ENCODE results near the gene PRSS33. TPM values are rescaled to one million over a fixed set of nuclear protein-coding genes. Genes with fewer than 3 reads are reported as not detected.
A peak's percentile ranks its signal among the peaks of the same experiment; 100 is the strongest.

PRSS33 gene
- total RNA-seq, 1 experiment from 2014 or later = not detected

DNA sequence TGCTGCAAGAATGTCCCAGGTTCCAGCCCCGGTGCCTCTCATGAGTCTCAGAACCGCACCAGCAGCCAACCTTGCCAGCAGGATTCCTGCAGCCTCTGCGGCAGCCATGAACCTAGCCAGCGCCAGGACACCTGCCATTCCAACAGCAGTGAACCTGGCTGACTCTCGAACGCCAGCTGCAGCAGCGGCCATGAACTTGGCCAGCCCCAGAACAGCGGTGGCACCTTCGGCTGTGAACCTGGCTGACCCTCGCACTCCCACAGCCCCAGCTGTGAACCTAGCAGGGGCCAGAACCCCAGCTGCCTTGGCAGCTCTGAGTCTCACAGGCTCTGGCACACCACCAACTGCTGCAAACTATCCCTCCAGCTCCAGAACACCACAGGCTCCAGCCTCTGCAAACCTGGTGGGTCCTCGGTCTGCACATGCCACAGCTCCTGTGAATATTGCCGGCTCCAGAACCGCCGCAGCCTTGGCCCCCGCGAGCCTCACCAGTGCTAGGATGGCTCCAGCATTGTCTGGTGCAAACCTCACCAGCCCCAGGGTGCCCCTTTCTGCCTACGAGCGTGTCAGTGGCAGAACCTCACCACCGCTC is 20.1 kb downstream of the PRSS33 start:
- H3K27ac Mint-ChIP-seq = peak overlapping the region in 1 of 3 experiments; percentile 95; a peak in 2 of 7 replicates
- H3K4me3 Mint-ChIP-seq = no peak overlapping the region
- H3K4me1 Mint-ChIP-seq = peaks cover 3 to 33% of the 10 kb centered on the region in 2 experiments; a peak in 3 of 4 replicates
- no peak overlapping the region for H3K14ac ChIP-seq (ENCODE audit: insufficient read depth, low read length)
- H2BK5ac ChIP-seq (ENCODE audit: insufficient read length, low read length) = no peak overlapping the region
- no peak overlapping the region for H3T11ph ChIP-seq (ENCODE audit: low read length)
- H3K27ac ChIP-seq (ENCODE audit: insufficient read length, low read depth, low read length) = no peak overlapping the region
- no peak for DNase-seq
- H3K56ac ChIP-seq (ENCODE audit: insufficient read length, low read depth, low read length) = no peak overlapping the region
- H3K18ac ChIP-seq (ENCODE audit: insufficient read length, low read depth, low read length) = no peak overlapping the region
- no peaks in the 10 kb centered on the region for H3K27me3 ChIP-seq (ENCODE audit: insufficient read depth, low read length)
- no peaks in the 10 kb centered on the region for H3K23me2 ChIP-seq (ENCODE audit: insufficient read length, low read depth, low read length, poor library complexity, severe bottlenecking)
- peaks cover 2% of the 10 kb centered on the region; the same call in 1 of the 2 replicates for H3K79me2 ChIP-seq (ENCODE audit: insufficient read depth, low read length)
- H3K36me3 Mint-ChIP-seq (ENCODE audit: insufficient read depth in 1 of 3, low read depth in 3 of 3) = peaks cover 87 to 100% (median 100%) of the 10 kb centered on the region in 3 experiments
- H2AK5ac ChIP-seq (ENCODE audit: insufficient read length, low read length) = no peak overlapping the region
- H2BK15ac ChIP-seq (ENCODE audit: low read depth, low read length) = no peak overlapping the region
- H2BK20ac ChIP-seq (ENCODE audit: low read depth, low read length, poor library complexity, severe bottlenecking) = no peak overlapping the region
- H3K79me1 ChIP-seq (ENCODE audit: insufficient read depth, low read depth, low read length, poor library complexity, severe bottlenecking) = peaks cover 20% of the 10 kb centered on the region
- no peak overlapping the region for H2AFZ ChIP-seq (ENCODE audit: low read length)
- no peak overlapping the region for H2BK120ac ChIP-seq (ENCODE audit: low read depth, low read length, poor library complexity, severe bottlenecking)
- no peak overlapping the region for H3K23ac ChIP-seq (ENCODE audit: insufficient read length, low read depth, low read length)
- no peak overlapping the region for H3K9ac ChIP-seq (ENCODE audit: extremely low read depth, insufficient read length, low read length)
- peaks cover 3% of the 10 kb centered on the region for H3K27me3 Mint-ChIP-seq (ENCODE audit: low read depth)
- H3K9me3 Mint-ChIP-seq = peaks cover 21 to 34% of the 10 kb centered on the region in 2 experiments
- no peak overlapping the region for H3K4ac ChIP-seq (ENCODE audit: low read depth, low read length)
- TF ChIP-seq, protein P1, sequence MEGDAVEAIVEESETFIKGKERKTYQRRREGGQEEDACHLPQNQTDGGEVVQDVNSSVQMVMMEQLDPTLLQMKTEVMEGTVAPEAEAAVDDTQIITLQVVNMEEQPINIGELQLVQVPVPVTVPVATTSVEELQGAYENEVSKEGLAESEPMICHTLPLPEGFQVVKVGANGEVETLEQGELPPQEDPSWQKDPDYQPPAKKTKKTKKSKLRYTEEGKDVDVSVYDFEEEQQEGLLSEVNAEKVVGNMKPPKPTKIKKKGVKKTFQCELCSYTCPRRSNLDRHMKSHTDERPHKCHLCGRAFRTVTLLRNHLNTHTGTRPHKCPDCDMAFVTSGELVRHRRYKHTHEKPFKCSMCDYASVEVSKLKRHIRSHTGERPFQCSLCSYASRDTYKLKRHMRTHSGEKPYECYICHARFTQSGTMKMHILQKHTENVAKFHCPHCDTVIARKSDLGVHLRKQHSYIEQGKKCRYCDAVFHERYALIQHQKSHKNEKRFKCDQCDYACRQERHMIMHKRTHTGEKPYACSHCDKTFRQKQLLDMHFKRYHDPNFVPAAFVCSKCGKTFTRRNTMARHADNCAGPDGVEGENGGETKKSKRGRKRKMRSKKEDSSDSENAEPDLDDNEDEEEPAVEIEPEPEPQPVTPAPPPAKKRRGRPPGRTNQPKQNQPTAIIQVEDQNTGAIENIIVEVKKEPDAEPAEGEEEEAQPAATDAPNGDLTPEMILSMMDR (conservative IDR thresholded peaks at IDR 0.05) = no peak
- no peak overlapping the region for H4K8ac ChIP-seq (replicated peaks; ENCODE audit: insufficient read length, low read depth, low read length)
- no peak overlapping the region for H4K5ac ChIP-seq (ENCODE audit: insufficient read length, low read depth, low read length)
- no peaks in the 10 kb centered on the region for H4K20me1 ChIP-seq (ENCODE audit: control insufficient read depth, insufficient read depth, insufficient read length)
- WGBS (ENCODE audit: extremely low coverage, insufficient read length, low lambda C conversion rate) = no CpG with 5 or more reads among the region's 19 CpGs
- H4K91ac ChIP-seq (ENCODE audit: insufficient read length, low read depth, low read length) = no peak overlapping the region
- no peak overlapping the region for H3K4me2 ChIP-seq (ENCODE audit: insufficient read depth, insufficient read length, low read length)
- no peaks in the 10 kb centered on the region for H3K4me1 ChIP-seq (ENCODE audit: insufficient read depth, low read length)
- no peak overlapping the region for H2BK12ac ChIP-seq (ENCODE audit: insufficient read length, low read depth, low read length)
- H3K9me3 ChIP-seq (ENCODE audit: control insufficient read depth, low read depth, low read length) = no peaks in the 10 kb centered on the region
